ENCODE data around the gene PHACTR4. TPM values are rescaled to one million over a fixed set of nuclear protein-coding genes. Genes with fewer than 3 reads are reported as not detected.

Gene PHACTR4
- total and polyA plus RNA-seq, 2 of the 13 experiments (the other 11 are each of a cell fraction or from before 2014, with no cell fraction given): 13.9 to 17.1 TPM

GRCh38 chr1:28369371-28370238 is at the start of gene PHACTR4 (continued):
- TF ChIP-seq ZFP36L1 (CRISPR knock-in tag; IDR thresholded peaks at IDR 0.05): peak; percentile 95
- TF ChIP-seq TARDBP (CRISPR knock-in tag; IDR thresholded peaks at IDR 0.05): peak; percentile 36; the same call in 1 of the 2 replicates
- peak; percentile 45; the same call in 1 of the 2 replicates for TF ChIP-seq FOXJ3 (CRISPR knock-in tag; IDR thresholded peaks at IDR 0.05; ENCODE audit: borderline replicate concordance)
- peak; percentile 73; the same call in 1 of the 2 replicates for TF ChIP-seq ZNF142 (CRISPR knock-in tag; IDR thresholded peaks at IDR 0.05)
- no peak for TF ChIP-seq BHLHE40 (IDR thresholded peaks at IDR 0.05; ENCODE audit: low read length)
- TF ChIP-seq AHR (CRISPR knock-in tag; IDR thresholded peaks at IDR 0.05): peak; percentile 45; the same call in 1 of the 2 replicates
- peak; percentile 53; the same call in 1 of the 2 replicates for TF ChIP-seq TERF1 (CRISPR knock-in tag; IDR thresholded peaks at IDR 0.05)
- TF ChIP-seq ZBTB7B (CRISPR knock-in tag; IDR thresholded peaks at IDR 0.05): peak; percentile 90
- peak; percentile 63; the same call in 1 of the 2 replicates for TF ChIP-seq TRAFD1 (CRISPR knock-in tag; IDR thresholded peaks at IDR 0.05; ENCODE audit: borderline replicate concordance)
- TF ChIP-seq ZNF672 (CRISPR knock-in tag; IDR thresholded peaks at IDR 0.05): peak; percentile 88; the same call in 1 of the 2 replicates
- TF ChIP-seq RERE (CRISPR knock-in tag; IDR thresholded peaks at IDR 0.05; ENCODE audit: low read depth): peak; percentile 32; the same call in 1 of the 2 replicates
- TF ChIP-seq ZNF224 (CRISPR knock-in tag; IDR thresholded peaks at IDR 0.05): 0 out of 2 replicates have a peak, but pooled peaks have one; percentile 23
